Neuron (in vitro differentiated cells): ENCODE results near the gene SAMD3.
"Not testable (repeated sequence)": the region's sequence is repeated elsewhere in the genome, so short reads cannot be mapped to it uniquely, and the experiment has no call there.

Source experiments
- H2AFZ ChIP-seq: one replicate; pipeline ENCODE4 v1.6.1; 2013; ENCODE audit warnings: low read depth, mild to moderate bottlenecking, inconsistent platforms, low read length, moderate library complexity
- H3K27me3 ChIP-seq: one replicate; pipeline ENCODE4 v1.6.1; 2013; ENCODE audit warnings: low read length; ENCODE audit not compliant: insufficient read depth
- H3K36me3 ChIP-seq: one replicate; pipeline ENCODE4 v1.6.1; 2013; ENCODE audit warnings: low read length; ENCODE audit not compliant: insufficient read depth
- H3K4me1 ChIP-seq: one replicate; pipeline ENCODE4 v1.6.1; 2013; ENCODE audit warnings: low read length; ENCODE audit not compliant: insufficient read depth
- H3K4me3 ChIP-seq: 2 replicates; pipeline ENCODE4 v1.5.1; 2013; ENCODE audit warnings: mild to moderate bottlenecking, low read length, moderate library complexity
- H3K9me3 ChIP-seq: one replicate; pipeline ENCODE4 v1.6.1; 2013; ENCODE audit warnings: low read length

Gene SAMD3

GRCh38 chr6:130239755-130240154, 17.0 kb upstream of the SAMD3 start:
- Histone ChIP-seq H3K4me1 (peaks cover 4% of the 10 kb centered on the region), H3K36me3 (no peaks in the 10 kb centered on the region), H3K4me3 (no peak overlapping the region), H3K9me3 (no peaks in the 10 kb centered on the region), H3K27me3 (no peaks in the 10 kb centered on the region), H2AFZ (no peak overlapping the region)

- no peak overlapping the region for H2AFZ ChIP-seq
- no peaks in the 10 kb centered on the region for H3K9me3 ChIP-seq
- no peaks in the 10 kb centered on the region for H3K36me3 ChIP-seq
- no peak overlapping the region for H3K4me3 ChIP-seq
- no peaks in the 10 kb centered on the region for H3K27me3 ChIP-seq
- H3K4me1 ChIP-seq = peaks cover 14% of the 10 kb centered on the region
Measured at GRCh38 chr6:130233330-130233729, 10.6 kb upstream of the SAMD3 start.

- not testable (repeated sequence) for H2AFZ ChIP-seq, H3K4me3 ChIP-seq, H3K36me3 ChIP-seq, H3K9me3 ChIP-seq, H3K27me3 ChIP-seq
- peaks cover 14% of the 10 kb centered on the region for H3K4me1 ChIP-seq
Measured at GRCh38 chr6:130230531-130230930, 7.8 kb upstream of the SAMD3 start.

GRCh38 chr6:130229645-130230044, 6.9 kb upstream of the SAMD3 start:
- Histone ChIP-seq H3K27me3 (no peaks in the 10 kb centered on the region), H3K4me3 (no peak overlapping the region), H3K36me3 (no peaks in the 10 kb centered on the region), H3K4me1 (peaks cover 14% of the 10 kb centered on the region), H3K9me3 (no peaks in the 10 kb centered on the region), H2AFZ (no peak overlapping the region)

- no peaks in the 10 kb centered on the region for H3K9me3 ChIP-seq
- no peaks in the 10 kb centered on the region for H3K36me3 ChIP-seq
- H3K4me3 ChIP-seq = no peak overlapping the region
- H3K27me3 ChIP-seq = no peaks in the 10 kb centered on the region
- H2AFZ ChIP-seq = no peak overlapping the region
- no peaks in the 10 kb centered on the region for H3K4me1 ChIP-seq
Measured at GRCh38 chr6:130223508-130223907, 757 bp upstream of the SAMD3 start.

GRCh38 chr6:130218134-130218533, 4.6 kb downstream of the SAMD3 start:
- H3K27me3 ChIP-seq = no peaks in the 10 kb centered on the region
- H3K4me1 ChIP-seq = no peaks in the 10 kb centered on the region
- H3K9me3 ChIP-seq = no peaks in the 10 kb centered on the region
- H3K36me3 ChIP-seq = no peaks in the 10 kb centered on the region
- no peak overlapping the region for H3K4me3 ChIP-seq
- no peak overlapping the region for H2AFZ ChIP-seq

- Histone ChIP-seq H2AFZ (no peak overlapping the region), H3K27me3 (no peaks in the 10 kb centered on the region), H3K4me1 (no peaks in the 10 kb centered on the region), H3K4me3 (no peak overlapping the region), H3K9me3 (no peaks in the 10 kb centered on the region), H3K36me3 (no peaks in the 10 kb centered on the region)
Measured at GRCh38 chr6:130216620-130217019, 6.1 kb downstream of the SAMD3 start.

- H2AFZ ChIP-seq = no peak overlapping the region
- no peaks in the 10 kb centered on the region for H3K27me3 ChIP-seq
- no peak overlapping the region for H3K4me3 ChIP-seq
- no peaks in the 10 kb centered on the region for H3K4me1 ChIP-seq
- H3K9me3 ChIP-seq = no peaks in the 10 kb centered on the region
- H3K36me3 ChIP-seq = no peaks in the 10 kb centered on the region
Measured at GRCh38 chr6:130215526-130215925, 7.2 kb downstream of the SAMD3 start.

GRCh38 chr6:130212215-130212874, 10.4 kb downstream of the SAMD3 start:
- H3K9me3 ChIP-seq = no peaks in the 10 kb centered on the region
- no peak overlapping the region for H2AFZ ChIP-seq
- H3K4me1 ChIP-seq = no peaks in the 10 kb centered on the region
- no peaks in the 10 kb centered on the region for H3K27me3 ChIP-seq
- no peak overlapping the region for H3K4me3 ChIP-seq
- no peaks in the 10 kb centered on the region for H3K36me3 ChIP-seq

- no peaks in the 10 kb centered on the region for H3K36me3 ChIP-seq
- no peaks in the 10 kb centered on the region for H3K9me3 ChIP-seq
- H3K27me3 ChIP-seq = no peaks in the 10 kb centered on the region
- no peak overlapping the region for H3K4me3 ChIP-seq
- no peak overlapping the region for H2AFZ ChIP-seq
- no peaks in the 10 kb centered on the region for H3K4me1 ChIP-seq
Measured at GRCh38 chr6:130211691-130212090, 11.1 kb downstream of the SAMD3 start.

GRCh38 chr6:130207979-130208649, 14.6 kb downstream of the SAMD3 start:
- no peaks in the 10 kb centered on the region for H3K36me3 ChIP-seq
- H2AFZ ChIP-seq = no peak overlapping the region
- no peak overlapping the region for H3K4me3 ChIP-seq
- H3K9me3 ChIP-seq = no peaks in the 10 kb centered on the region
- no peaks in the 10 kb centered on the region for H3K27me3 ChIP-seq
- no peaks in the 10 kb centered on the region for H3K4me1 ChIP-seq

GRCh38 chr6:130206479-130206878, 16.3 kb downstream of the SAMD3 start:
- Histone ChIP-seq H3K4me3 (no peak overlapping the region), H3K4me1 (no peaks in the 10 kb centered on the region), H2AFZ (no peak overlapping the region), H3K27me3 (no peaks in the 10 kb centered on the region), H3K9me3 (no peaks in the 10 kb centered on the region), H3K36me3 (no peaks in the 10 kb centered on the region)

- H3K9me3 ChIP-seq = no peaks in the 10 kb centered on the region
- H3K27me3 ChIP-seq = no peaks in the 10 kb centered on the region
- no peaks in the 10 kb centered on the region for H3K4me1 ChIP-seq
- no peak overlapping the region for H2AFZ ChIP-seq
- H3K4me3 ChIP-seq = no peak overlapping the region
- no peaks in the 10 kb centered on the region for H3K36me3 ChIP-seq
Measured at GRCh38 chr6:130204322-130204721, 18.4 kb downstream of the SAMD3 start.

- Histone ChIP-seq H3K4me3 (no peak overlapping the region), H3K36me3 (no peaks in the 10 kb centered on the region), H3K9me3 (no peaks in the 10 kb centered on the region), H3K27me3 (no peaks in the 10 kb centered on the region), H3K4me1 (no peaks in the 10 kb centered on the region), H2AFZ (no peak overlapping the region)
Measured at GRCh38 chr6:130203370-130203769, 19.4 kb downstream of the SAMD3 start.
